Choroid plexus epithelial cell (primary cell): ENCODE data around the gene NLGN1.

Source experiments
- DNase-seq: peaks from one replicate; pipeline ENCODE4 v3.0.0-alpha.2; 2010; ENCODE audit warnings: low read depth
- H3K4me3 ChIP-seq: 2 replicates; pipeline ENCODE4 v1.5.1; 2011; ENCODE audit warnings: low read depth, mild to moderate bottlenecking, control low read depth, low read length, moderate library complexity
- CTCF ChIP-seq: conservative IDR thresholded peaks from 2 replicates; pipeline ENCODE4 v1.5.1; 2011; ENCODE audit warnings: low read depth, mild to moderate bottlenecking, control low read depth, inconsistent platforms, low read length, moderate library complexity

The NLGN1 gene

DNA sequence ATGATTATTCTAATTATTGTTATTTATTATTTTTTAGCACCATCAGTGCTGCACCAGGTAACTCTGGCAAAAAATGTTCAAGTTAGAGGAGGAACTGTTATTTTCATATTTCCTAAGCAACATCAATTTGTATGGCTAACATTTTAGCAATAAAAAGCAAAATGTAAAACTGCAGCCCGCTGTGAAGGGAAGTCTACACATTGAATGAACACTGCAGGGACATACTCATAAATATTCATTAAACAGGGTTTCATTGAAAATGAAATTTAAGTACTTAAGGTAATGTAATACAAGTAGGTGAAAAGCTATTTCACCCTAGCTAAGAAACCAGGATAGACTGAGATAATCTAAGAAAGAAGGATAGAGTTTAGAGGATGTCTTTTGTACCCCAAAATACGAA, 532.7 kb downstream of the NLGN1 start:
- no peak for TF ChIP-seq CTCF
- H3K4me3 ChIP-seq = no peak overlapping the region
- DNase-seq = no peak

GRCh38 chr3:173932624-173933023, 535.1 kb downstream of the NLGN1 start:
- peak; percentile 56 for DNase-seq
- TF ChIP-seq CTCF = no peak
- no peak overlapping the region for H3K4me3 ChIP-seq

DNA sequence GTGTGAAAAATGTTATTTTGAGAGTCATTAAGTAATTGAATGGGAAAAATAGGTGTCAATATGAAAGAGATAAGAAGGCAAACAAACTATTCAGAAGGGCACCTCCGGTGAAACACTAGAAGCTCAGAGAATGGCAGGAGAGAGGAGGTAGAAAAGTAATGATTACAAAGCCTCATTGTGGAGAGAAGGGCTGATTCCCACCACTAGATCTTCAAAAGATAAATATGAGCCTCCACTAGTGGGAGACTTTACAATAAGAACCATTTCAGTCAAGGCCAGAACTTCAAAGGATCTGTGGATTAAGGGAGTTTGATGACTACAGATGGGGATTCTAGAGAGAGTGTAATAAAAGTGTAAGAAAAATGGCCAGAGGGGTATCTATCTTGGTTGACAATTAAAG, 535.6 kb downstream of the NLGN1 start:
- DNase-seq = no peak
- no peak overlapping the region for H3K4me3 ChIP-seq
- TF ChIP-seq CTCF = no peak

- no peak overlapping the region for H3K4me3 ChIP-seq
- TF ChIP-seq CTCF = no peak
- no peak for DNase-seq
Observed at GRCh38 chr3:173936316-173936715, 538.8 kb downstream of the NLGN1 start.

GRCh38 chr3:173938159-173938558, 540.6 kb downstream of the NLGN1 start:
- no peak overlapping the region for H3K4me3 ChIP-seq
- peak; percentile 33 for DNase-seq
- TF ChIP-seq CTCF = no peak

DNA sequence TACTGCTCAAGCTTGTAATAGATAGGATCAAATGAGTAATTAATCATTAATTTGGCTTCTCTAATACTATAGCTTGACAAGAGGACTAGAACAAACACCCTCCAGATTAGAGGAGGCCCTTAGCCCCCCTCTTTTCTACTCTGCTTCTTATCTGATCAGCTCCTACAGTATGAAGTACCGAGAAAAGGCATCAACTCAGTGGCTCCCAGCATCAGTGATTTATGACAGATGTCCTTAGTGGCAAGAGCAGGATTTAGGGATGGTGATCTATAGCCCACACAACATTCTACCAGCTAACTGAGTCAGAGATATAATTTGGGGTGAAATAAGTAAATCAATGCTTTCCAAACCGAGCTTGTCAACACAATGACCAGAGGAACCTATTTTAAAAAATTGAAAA, 541.1 kb downstream of the NLGN1 start:
- no peak for TF ChIP-seq CTCF
- H3K4me3 ChIP-seq = no peak overlapping the region
- DNase-seq = no peak

DNA sequence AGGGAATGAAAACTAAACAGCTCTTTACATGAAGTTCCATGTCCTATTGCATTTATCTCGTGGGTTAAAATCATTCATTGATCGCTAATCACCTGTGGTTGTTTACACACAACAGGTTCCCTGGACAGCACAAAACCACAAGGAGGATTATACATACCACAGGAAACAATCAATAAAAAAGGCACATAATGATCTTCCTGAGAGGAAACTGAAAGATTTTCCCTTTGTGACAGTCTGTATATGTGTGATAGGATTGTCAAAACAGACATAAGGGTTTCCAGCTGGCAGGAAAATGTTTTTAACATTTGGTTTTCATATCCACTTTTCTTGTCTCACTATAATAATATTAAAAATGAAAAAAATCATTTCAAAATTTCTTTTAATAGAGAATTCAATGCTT, 541.8 kb downstream of the NLGN1 start:
- no peak for TF ChIP-seq CTCF
- H3K4me3 ChIP-seq = no peak overlapping the region
- no peak for DNase-seq
